HepG2 (cell line): Measurements from ENCODE around the gene UBXN6. TPM values are rescaled to one million over a fixed set of nuclear protein-coding genes. Genes with fewer than 3 reads are reported as not detected.

ENCODE experiments used
- EHMT2 ChIP-seq: fragments of 200-600 bp; sonication (generic); IDR thresholded peaks from 2 replicates; pipeline ENCODE4 v1.7.0; 2017; ENCODE audit warnings: antibody characterized with exemption, low read depth, low read length, borderline replicate concordance
- HDAC2 ChIP-seq: sonication (generic); formaldehyde crosslinking; IDR thresholded peaks from 2 replicates; pipeline ENCODE4 v1.4.0; 2020; ENCODE audit warnings: missing genetic modification reagents
- JUND ChIP-seq: sonication (generic); formaldehyde crosslinking; IDR thresholded peaks from 2 replicates; pipeline ENCODE4 v1.8.0; 2022; ENCODE audit warnings: mild to moderate bottlenecking, missing genetic modification reagents
- KLF6 ChIP-seq: IDR thresholded peaks from 2 replicates; pipeline ENCODE4 v1.8.0; 2016; ENCODE audit warnings: missing biosample characterization, missing genetic modification reagents
- MXI1 ChIP-seq: IDR thresholded peaks from 3 replicates; pipeline ENCODE4 v1.6.1; 2012; ENCODE audit warnings: low read depth, low read length, inconsistent platforms, borderline replicate concordance
- NFKBIZ ChIP-seq: IDR thresholded peaks from 2 replicates; pipeline ENCODE4 v1.6.1; 2018; ENCODE audit warnings: missing genetic modification reagents, missing compliant biosample characterization
- NPAS2 ChIP-seq: sonication (generic); formaldehyde crosslinking; IDR thresholded peaks from 2 replicates; pipeline ENCODE4 v1.8.0; 2022; ENCODE audit warnings: mild to moderate bottlenecking, missing genetic modification reagents, borderline replicate concordance
- NRL ChIP-seq: sonication (generic); formaldehyde crosslinking; IDR thresholded peaks from 2 replicates; pipeline ENCODE4 v1.5.0; 2020; ENCODE audit warnings: missing genetic modification reagents, mild to moderate bottlenecking, moderate library complexity, borderline replicate concordance
- RBAK ChIP-seq: sonication (generic); formaldehyde crosslinking; IDR thresholded peaks from 2 replicates; pipeline ENCODE4 v1.5.1; 2020; ENCODE audit warnings: mild to moderate bottlenecking, missing genetic modification reagents
- SNAPC4 ChIP-seq: sonication (generic); formaldehyde crosslinking; IDR thresholded peaks from 2 replicates; pipeline ENCODE4 v1.4.0; 2020; ENCODE audit warnings: mild to moderate bottlenecking, missing genetic modification reagents
- TGIF2 ChIP-seq: IDR thresholded peaks from 2 replicates; pipeline ENCODE4 v1.6.1; 2016; ENCODE audit warnings: control low read depth, missing compliant biosample characterization
- ZFP36L1 ChIP-seq: sonication (generic); formaldehyde crosslinking; IDR thresholded peaks from 2 replicates; pipeline ENCODE4 v1.8.0; 2022; ENCODE audit warnings: mild to moderate bottlenecking, missing genetic modification reagents, moderate library complexity
- ZFYVE20 ChIP-seq: sonication (generic); formaldehyde crosslinking; IDR thresholded peaks from 2 replicates; pipeline ENCODE4 v1.8.0; 2023; ENCODE audit warnings: low read depth, mild to moderate bottlenecking, moderate library complexity, missing genetic modification reagents, borderline replicate concordance
- ZNF709 ChIP-seq: sonication (generic); formaldehyde crosslinking; IDR thresholded peaks from 2 replicates; pipeline ENCODE4 v1.5.0; 2020; ENCODE audit warnings: mild to moderate bottlenecking, missing genetic modification reagents
- polyA plus RNA-seq, 8 experiments: library from polyadenylated mRNA; depleted of rRNA in 3 of 8; stranded (reverse) in 7 of 8; unstranded in 1 of 8; fragments of >200 nt; fragmentation: Illumina TruSeq in 4 of 8; extraction: Trizol in 4 of 8; gene quantifications; 2 replicates each; pipeline versions ENCODE4 v1.2.1 to v1.2.3, GENCODE V29; 2011 to 2016; ENCODE audit warnings: low read depth in 4 of 8, missing spikeins in 1 of 8, mixed read lengths in 1 of 8; ENCODE audit not compliant: insufficient read depth in 1 of 8
- total RNA-seq, 5 experiments: library from RNA; depleted of rRNA; stranded (reverse); fragments of >200 nt; fragmentation: Illumina TruSeq; extraction: Trizol; gene quantifications; 2 replicates each; pipeline ENCODE4 v1.2.3, GENCODE V29; 2016; ENCODE audit warnings: low read depth in 1 of 5
- TF ChIP-seq, protein P1 (sequence below): sonication (generic); formaldehyde crosslinking; IDR thresholded peaks from 2 replicates; pipeline ENCODE4 v1.4.0; 2020; ENCODE audit warnings: missing genetic modification reagents
- TF ChIP-seq, protein P2 (sequence below): sonication (generic); formaldehyde crosslinking; IDR thresholded peaks from 2 replicates; pipeline ENCODE4 v1.5.1; 2020; ENCODE audit warnings: missing genetic modification reagents, mild to moderate bottlenecking, borderline replicate concordance
- TF ChIP-seq, protein P3 (sequence below): sonication (generic); formaldehyde crosslinking; IDR thresholded peaks from 2 replicates; pipeline ENCODE4 v1.4.0; 2020; ENCODE audit warnings: missing genetic modification reagents

The UBXN6 gene
- total and polyA plus RNA-seq, 2 of the 13 experiments (the other 11 are each of a cell fraction or from before 2014, with no cell fraction given): 34.9 to 35.5 TPM

GRCh38 chr19:4400135-4400936 is 57.3 kb downstream of the UBXN6 start, which contains the start of gene SH3GL1 (continued):
- TF ChIP-seq NRL (CRISPR knock-in tag): no peak
- 0 out of 2 replicates have a peak, but pooled peaks have one; percentile 24 for TF ChIP-seq JUND (CRISPR knock-in tag)
- TF ChIP-seq ZFYVE20 (CRISPR knock-in tag): no peak
- peak; percentile 78; the same call in 1 of the 2 replicates for TF ChIP-seq HDAC2 (CRISPR knock-in tag)
- TF ChIP-seq, protein P1, sequence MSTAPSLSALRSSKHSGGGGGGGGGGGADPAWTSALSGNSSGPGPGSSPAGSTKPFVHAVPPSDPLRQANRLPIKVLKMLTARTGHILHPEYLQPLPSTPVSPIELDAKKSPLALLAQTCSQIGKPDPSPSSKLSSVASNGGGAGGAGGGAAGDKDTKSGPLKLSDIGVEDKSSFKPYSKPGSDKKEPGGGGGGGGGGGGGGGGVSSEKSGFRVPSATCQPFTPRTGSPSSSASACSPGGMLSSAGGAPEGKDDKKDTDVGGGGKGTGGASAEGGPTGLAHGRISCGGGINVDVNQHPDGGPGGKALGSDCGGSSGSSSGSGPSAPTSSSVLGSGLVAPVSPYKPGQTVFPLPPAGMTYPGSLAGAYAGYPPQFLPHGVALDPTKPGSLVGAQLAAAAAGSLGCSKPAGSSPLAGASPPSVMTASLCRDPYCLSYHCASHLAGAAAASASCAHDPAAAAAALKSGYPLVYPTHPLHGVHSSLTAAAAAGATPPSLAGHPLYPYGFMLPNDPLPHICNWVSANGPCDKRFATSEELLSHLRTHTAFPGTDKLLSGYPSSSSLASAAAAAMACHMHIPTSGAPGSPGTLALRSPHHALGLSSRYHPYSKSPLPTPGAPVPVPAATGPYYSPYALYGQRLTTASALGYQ: no peak
- TF ChIP-seq RBAK (CRISPR knock-in tag): no peak
- TF ChIP-seq ZNF709 (CRISPR knock-in tag): no peak
- TF ChIP-seq MXI1: no peak; the same call in 1 of the 3 replicates
- no peak for TF ChIP-seq SNAPC4 (CRISPR knock-in tag)
- 0 out of 2 replicates have a peak, but pooled peaks have one; percentile 51 for TF ChIP-seq KLF6
- TF ChIP-seq, protein P2, sequence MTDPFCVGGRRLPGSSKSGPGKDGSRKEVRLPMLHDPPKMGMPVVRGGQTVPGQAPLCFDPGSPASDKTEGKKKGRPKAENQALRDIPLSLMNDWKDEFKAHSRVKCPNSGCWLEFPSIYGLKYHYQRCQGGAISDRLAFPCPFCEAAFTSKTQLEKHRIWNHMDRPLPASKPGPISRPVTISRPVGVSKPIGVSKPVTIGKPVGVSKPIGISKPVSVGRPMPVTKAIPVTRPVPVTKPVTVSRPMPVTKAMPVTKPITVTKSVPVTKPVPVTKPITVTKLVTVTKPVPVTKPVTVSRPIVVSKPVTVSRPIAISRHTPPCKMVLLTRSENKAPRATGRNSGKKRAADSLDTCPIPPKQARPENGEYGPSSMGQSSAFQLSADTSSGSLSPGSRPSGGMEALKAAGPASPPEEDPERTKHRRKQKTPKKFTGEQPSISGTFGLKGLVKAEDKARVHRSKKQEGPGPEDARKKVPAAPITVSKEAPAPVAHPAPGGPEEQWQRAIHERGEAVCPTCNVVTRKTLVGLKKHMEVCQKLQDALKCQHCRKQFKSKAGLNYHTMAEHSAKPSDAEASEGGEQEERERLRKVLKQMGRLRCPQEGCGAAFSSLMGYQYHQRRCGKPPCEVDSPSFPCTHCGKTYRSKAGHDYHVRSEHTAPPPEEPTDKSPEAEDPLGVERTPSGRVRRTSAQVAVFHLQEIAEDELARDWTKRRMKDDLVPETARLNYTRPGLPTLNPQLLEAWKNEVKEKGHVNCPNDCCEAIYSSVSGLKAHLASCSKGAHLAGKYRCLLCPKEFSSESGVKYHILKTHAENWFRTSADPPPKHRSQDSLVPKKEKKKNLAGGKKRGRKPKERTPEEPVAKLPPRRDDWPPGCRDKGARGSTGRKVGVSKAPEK (CRISPR knock-in tag): no peak
- no peak for TF ChIP-seq NPAS2
- TF ChIP-seq EHMT2: no peak
- TF ChIP-seq NFKBIZ (CRISPR knock-in tag): no peak
- TF ChIP-seq ZFP36L1 (CRISPR knock-in tag): peak; percentile 89
- peak; percentile 76 for TF ChIP-seq TGIF2 (CRISPR knock-in tag)
- TF ChIP-seq, protein P3, sequence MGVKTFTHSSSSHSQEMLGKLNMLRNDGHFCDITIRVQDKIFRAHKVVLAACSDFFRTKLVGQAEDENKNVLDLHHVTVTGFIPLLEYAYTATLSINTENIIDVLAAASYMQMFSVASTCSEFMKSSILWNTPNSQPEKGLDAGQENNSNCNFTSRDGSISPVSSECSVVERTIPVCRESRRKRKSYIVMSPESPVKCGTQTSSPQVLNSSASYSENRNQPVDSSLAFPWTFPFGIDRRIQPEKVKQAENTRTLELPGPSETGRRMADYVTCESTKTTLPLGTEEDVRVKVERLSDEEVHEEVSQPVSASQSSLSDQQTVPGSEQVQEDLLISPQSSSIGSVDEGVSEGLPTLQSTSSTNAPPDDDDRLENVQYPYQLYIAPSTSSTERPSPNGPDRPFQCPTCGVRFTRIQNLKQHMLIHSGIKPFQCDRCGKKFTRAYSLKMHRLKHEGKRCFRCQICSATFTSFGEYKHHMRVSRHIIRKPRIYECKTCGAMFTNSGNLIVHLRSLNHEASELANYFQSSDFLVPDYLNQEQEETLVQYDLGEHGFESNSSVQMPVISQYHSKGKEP: no peak
